HG02943 (cell line): ENCODE data around the gene SHC2.
"Not testable (repeated sequence)": the region's sequence is repeated elsewhere in the genome, so short reads cannot be mapped to it uniquely, and the experiment has no call there.

ENCODE experiments used
- ATAC-seq: cut with Tn5 transposase; IDR thresholded peaks from one replicate; pipeline ENCODE4 v1.9.1; 2021; ENCODE audit warnings: mild to moderate bottlenecking, low read depth, moderate library complexity; ENCODE audit not compliant: unreplicated experiment

The SHC2 gene

GRCh38 chr19:394857-395256, 66.0 kb downstream of the SHC2 start:
- ATAC-seq, result not testable (repeated sequence)

- ATAC-seq, result not testable (repeated sequence)
Observed at GRCh38 chr19:393560-393959, 67.3 kb downstream of the SHC2 start.

GRCh38 chr19:392375-392970, 68.4 kb downstream of the SHC2 start:
- ATAC-seq, result no peak

- ATAC-seq, result no peak
Observed at GRCh38 chr19:391726-392374, 69.0 kb downstream of the SHC2 start.

- ATAC-seq, result no peak
Observed at GRCh38 chr19:391207-391557, 69.7 kb downstream of the SHC2 start.

- ATAC-seq, result no peak
Observed at GRCh38 chr19:390386-391206, 70.2 kb downstream of the SHC2 start.

- ATAC-seq, result no peak
Observed at GRCh38 chr19:389935-390289, 70.9 kb downstream of the SHC2 start.

GRCh38 chr19:389255-389934, 71.4 kb downstream of the SHC2 start:
- no peak for ATAC-seq

GRCh38 chr19:388691-389090, 72.1 kb downstream of the SHC2 start:
- ATAC-seq, result no peak

GRCh38 chr19:387777-388176, 73.1 kb downstream of the SHC2 start:
- no peak for ATAC-seq

GRCh38 chr19:386632-387301, 74.1 kb downstream of the SHC2 start:
- not testable (repeated sequence) for ATAC-seq

GRCh38 chr19:386189-386588, 74.6 kb downstream of the SHC2 start:
- not testable (repeated sequence) for ATAC-seq

GRCh38 chr19:384799-385169, 76.0 kb downstream of the SHC2 start:
- no peak for ATAC-seq

GRCh38 chr19:383922-384798, 76.7 kb downstream of the SHC2 start:
- no peak for ATAC-seq

- ATAC-seq, result no peak
Observed at GRCh38 chr19:383040-383439, 77.8 kb downstream of the SHC2 start.

- not testable (repeated sequence) for ATAC-seq
Observed at GRCh38 chr19:382578-382977, 78.3 kb downstream of the SHC2 start.

GRCh38 chr19:381901-382300, 78.9 kb downstream of the SHC2 start:
- not testable (repeated sequence) for ATAC-seq

- not testable (repeated sequence) for ATAC-seq
Observed at GRCh38 chr19:380618-381219, 80.1 kb downstream of the SHC2 start.

GRCh38 chr19:379796-380195, 81.0 kb downstream of the SHC2 start:
- ATAC-seq, result no peak
